ENCODE data around the gene MYO1C. TPM values are rescaled to one million over a fixed set of nuclear protein-coding genes. Genes with fewer than 3 reads are reported as not detected.
A peak's percentile ranks its signal among the peaks of the same experiment; 100 is the strongest.

MYO1C gene
- total and polyA plus RNA-seq, 2 of the 8 experiments (the other 6 are each of a cell fraction or from before 2014, with no cell fraction given): 40.1 to 78.6 TPM

DNA sequence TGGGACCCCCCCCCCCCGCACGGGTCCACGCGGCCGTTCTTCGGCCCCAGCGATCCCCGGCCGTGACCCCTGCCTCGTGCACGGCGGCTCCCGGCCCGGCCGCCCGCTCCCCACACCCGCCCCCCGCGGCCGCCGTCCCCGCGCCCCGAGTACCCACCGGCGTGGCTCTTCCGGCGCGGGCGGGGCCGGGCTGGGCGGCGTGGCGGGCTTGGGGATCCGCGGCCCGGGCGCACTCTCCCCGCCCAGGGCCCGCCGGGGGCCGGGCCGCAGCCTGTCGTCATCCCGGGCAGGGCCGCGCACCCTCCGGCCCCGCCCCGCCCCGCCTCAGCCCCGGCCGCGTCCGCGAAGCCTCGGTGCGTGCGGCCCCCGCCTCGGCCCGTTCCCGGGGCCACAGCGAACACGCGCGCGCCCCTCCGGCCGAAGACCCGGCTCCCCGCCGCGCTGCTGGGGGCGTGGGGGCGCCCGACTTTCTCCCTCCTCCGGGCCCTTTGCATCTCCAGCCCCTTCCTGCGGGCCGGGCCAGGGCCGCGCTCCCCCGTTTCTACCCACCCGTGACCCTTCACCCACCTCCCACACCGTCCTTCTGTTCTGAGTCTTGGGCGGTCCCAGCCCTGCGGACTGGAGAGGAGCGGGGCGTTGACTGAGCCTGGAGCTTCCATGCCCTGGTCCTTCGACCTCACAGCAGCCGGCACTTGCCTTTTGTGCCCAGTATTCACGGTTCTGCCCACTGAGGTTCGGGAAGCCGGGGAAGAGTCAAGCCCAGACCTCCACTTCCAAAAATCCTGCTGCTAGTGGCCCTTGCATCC, 840 bp downstream of the MYO1C start:
- H3K9me3 ChIP-seq (ENCODE audit: insufficient read depth in 2 of 2, low read depth in 1 of 2, low read length in 1 of 2): no peaks in the 10 kb centered on the region
- peak overlapping the region in 3 of 4 experiments; percentile 20 to 39 (median 36); a peak in 4 of 7 replicates for H3K9ac ChIP-seq (replicated peaks in 1 of 4; ENCODE audit: extremely low read depth in 1 of 4, low read depth in 3 of 4, low read length in 3 of 4)
- peak overlapping the region; percentile 64 to 95 for H3K4me2 ChIP-seq (ENCODE audit: insufficient read depth in 1 of 2, low read depth in 2 of 2, low read length in 2 of 2)
- H2BK5ac ChIP-seq (ENCODE audit: low read depth, low read length): no peak overlapping the region
- no peaks in the 10 kb centered on the region; a peak in 2 of 7 replicates for H3K27me3 ChIP-seq (replicated peaks in 1 of 4; ENCODE audit: control insufficient read depth in 3 of 4, extremely low read depth in 1 of 4, insufficient read depth in 3 of 4, low read length in 3 of 4)
- H2BK120ac ChIP-seq (replicated peaks; ENCODE audit: low read depth, low read length): no peak overlapping the region
- H3K56ac ChIP-seq (replicated peaks; ENCODE audit: insufficient read length, low read depth, low read length): no peak overlapping the region
- peaks cover 0 to 22% (median 11%) of the 10 kb centered on the region in 4 experiments; a peak in 6 of 7 replicates for H3K4me1 ChIP-seq (replicated peaks in 1 of 4; ENCODE audit: control insufficient read depth in 3 of 4, insufficient read depth in 4 of 4, low read length in 3 of 4)
- H2BK15ac ChIP-seq (ENCODE audit: low read length): no peak overlapping the region
- no peak overlapping the region for H2BK20ac ChIP-seq (ENCODE audit: low read length)
- no peak overlapping the region for H3K23ac ChIP-seq (ENCODE audit: insufficient read length)
- H3K18ac ChIP-seq (ENCODE audit: extremely low read depth, low read length): no peak overlapping the region; the same call in 1 of the 2 replicates
- H4K5ac ChIP-seq (ENCODE audit: insufficient read length, low read depth, low read length): no peak overlapping the region
- peak overlapping the region; percentile 63 to 92 (median 72) for H3K4me3 ChIP-seq (ENCODE audit: extremely low read depth in 1 of 4, insufficient read depth in 2 of 4, low read depth in 3 of 4, low read length in 4 of 4)
- no peak overlapping the region for H4K91ac ChIP-seq (replicated peaks; ENCODE audit: insufficient read length, low read length)
- FAIRE-seq: no peak
- no peak overlapping the region for H2BK12ac ChIP-seq (ENCODE audit: low read depth, low read length)
- H4K8ac ChIP-seq (ENCODE audit: extremely low read depth, insufficient read depth, low read length): no peak overlapping the region; the same call in 1 of the 2 replicates
- POLR2A ChIA-PET (ENCODE audit: partially characterized antibody): interaction anchor here (0.6 to 1.8 kb wide), 11 partner anchors 8 to 225 kb away, joined by 3 to 30 read pairs (median 4); partner anchors contain the start of gene INPP5K
- no peak overlapping the region for H2AFZ ChIP-seq (ENCODE audit: low read length)
- H3K14ac ChIP-seq (ENCODE audit: insufficient read length): no peak overlapping the region
- H3K23me2 ChIP-seq (ENCODE audit: low read depth, low read length): peaks cover 15% of the 10 kb centered on the region; the same call in 1 of the 2 replicates
- H3K79me2 ChIP-seq (ENCODE audit: control insufficient read depth in 1 of 2, insufficient read depth in 2 of 2, low read length in 2 of 2): no peaks in the 10 kb centered on the region
- WGBS, 2 experiments (ENCODE audit: extremely low coverage in 1 of 2, insufficient coverage in 1 of 2, insufficient read length in 1 of 2, insufficient replicate concordance in 2 of 2, low coverage in 1 of 2, low lambda C conversion rate in 2 of 2, missing lambda C conversion rate in 1 of 2): 5% methylated on average over 33 of the region's 94 CpGs; no CpG with 5 or more reads in 1 of the 2 experiments
- CTCF ChIA-PET (ENCODE audit: partially characterized antibody): interaction anchor here (0.5 to 2.2 kb wide), 9 partner anchors 9 to 156 kb away, joined by 3 to 13 read pairs (median 3); partner anchors contain the start of gene INPP5K
- peak in 1 of 2 experiments; percentile 53 for DNase-seq (ENCODE audit: low read depth in 1 of 2, low spot score in 2 of 2)
- no peak overlapping the region; the same call in 1 of the 2 replicates for H3K27ac ChIP-seq (ENCODE audit: low read depth, low read length)
- peaks cover 0 to 5% (median 0%) of the 10 kb centered on the region in 4 experiments; a peak in 2 of 8 replicates for H3K36me3 ChIP-seq (ENCODE audit: control insufficient read depth in 2 of 4, insufficient read depth in 4 of 4, low read length in 3 of 4)
- peaks cover 2 to 7% of the 10 kb centered on the region in 2 experiments for H4K20me1 ChIP-seq (replicated peaks in 1 of 2; ENCODE audit: control insufficient read depth in 1 of 2, insufficient read depth in 2 of 2, low read length in 2 of 2)
- no peaks in the 10 kb centered on the region; the same call in 1 of the 2 replicates for H3K79me1 ChIP-seq (ENCODE audit: low read depth, low read length)
- no peak overlapping the region for H2AK5ac ChIP-seq (ENCODE audit: low read depth, low read length)
- no peak overlapping the region for H3K4ac ChIP-seq (replicated peaks; ENCODE audit: insufficient read length, low read depth, low read length)
- TF ChIP-seq BCL11A (IDR thresholded peaks at IDR 0.05; ENCODE audit: low read depth in 2 of 2, low read length in 2 of 2) (no peak), HDAC2 (IDR thresholded peaks at IDR 0.05; ENCODE audit: borderline replicate concordance in 1 of 2, low read depth in 2 of 2, low read length in 2 of 2) (0 out of 4 replicates have a peak, but pooled peaks of 1 of the 2 experiments have one; percentile 9), CEBPB (IDR thresholded peaks at IDR 0.05; ENCODE audit: low read depth, low read length) (no peak), E2F6 (IDR thresholded peaks at IDR 0.05) (no peak), KDM4A (IDR thresholded peaks at IDR 0.05; ENCODE audit: low read depth, low read length, severe bottlenecking) (peak; percentile 45), SIN3A (conservative IDR thresholded peaks at IDR 0.05 in 1 of 2, IDR thresholded peaks at IDR 0.05 in 1 of 2; ENCODE audit: low read depth in 1 of 2, low read length in 2 of 2) (no peak), YY1 (IDR thresholded peaks at IDR 0.05; ENCODE audit: low read depth, low read length) (no peak), SP4 (IDR thresholded peaks at IDR 0.05; ENCODE audit: low read length) (no peak), TAF7 (optimal IDR thresholded peaks at IDR 0.05; ENCODE audit: borderline replicate concordance, low read depth, low read length) (no peak), RFX5 (IDR thresholded peaks at IDR 0.05; ENCODE audit: borderline replicate concordance, low read depth, low read length) (no peak)
